GM12878 (cell line): ENCODE results near the gene FAM227B.

Experiments
- BHLHE40 ChIP-seq, 2 experiments: fragments of 450-650 bp in 1 of 2; IDR thresholded peaks; 2 replicates each; pipeline ENCODE4 v1.6.1; 2011 to 2017; ENCODE audit warnings: low read depth in 2 of 2, borderline replicate concordance in 1 of 2, improper control_type of control experiment in 1 of 2, low read length in 1 of 2, mild to moderate bottlenecking in 1 of 2
- NRF1 ChIP-seq: conservative IDR thresholded peaks from 2 replicates; pipeline ENCODE4 v1.6.1; 2011; ENCODE audit warnings: mild to moderate bottlenecking, low read depth, low read length, improper control_type of control experiment
- POLR2AphosphoS2 ChIP-seq: IDR thresholded peaks from 2 replicates; pipeline ENCODE4 v1.6.1; 2011; ENCODE audit warnings: low read depth, mild to moderate bottlenecking, low read length, improper control_type of control experiment, moderate library complexity
- RCOR1 ChIP-seq: conservative IDR thresholded peaks from 2 replicates; pipeline ENCODE4 v1.6.1; 2012; ENCODE audit warnings: low read depth, low read length, improper control_type of control experiment
- ZBED1 ChIP-seq: IDR thresholded peaks from 2 replicates; pipeline ENCODE4 v1.6.1; 2016; ENCODE audit warnings: borderline replicate concordance
- ZZZ3 ChIP-seq: IDR thresholded peaks from 2 replicates; pipeline ENCODE4 v1.6.1; 2011; ENCODE audit warnings: low read depth; ENCODE audit not compliant: control insufficient read depth, insufficient read length

- no peak for TF ChIP-seq RCOR1
- no peak for TF ChIP-seq NRF1
- TF ChIP-seq POLR2AphosphoS2 = no peak
- no peak for TF ChIP-seq BHLHE40 (IDR thresholded peaks at IDR 0.05; ENCODE audit: borderline replicate concordance in 1 of 2, low read depth in 2 of 2, low read length in 1 of 2)
- no peak for TF ChIP-seq ZZZ3
- TF ChIP-seq ZBED1 = no peak
Observed at GRCh38 chr15:49427372-49427771, 193.2 kb downstream of the FAM227B start.
